Progenitor cell of endocrine pancreas (in vitro differentiated cells): ENCODE results near the gene UQCRHL. TPM values are rescaled to one million over a fixed set of nuclear protein-coding genes. Genes with fewer than 3 reads are reported as not detected.
A peak's percentile ranks its signal among the peaks of the same experiment; 100 is the strongest.
"Not testable (repeated sequence)": the region's sequence is repeated elsewhere in the genome, so short reads cannot be mapped to it uniquely, and the experiment has no call there.

Source experiments
- DNase-seq: peaks from one replicate; pipeline ENCODE4 v3.0.0; 2021; ENCODE audit warnings: low spot score; ENCODE audit not compliant: unreplicated experiment
- H3K27ac Mint-ChIP-seq: 2 replicates; pipeline ENCODE4 v1.8.0; 2021; ENCODE audit warnings: mild to moderate bottlenecking, moderate library complexity, mixed read lengths
- H3K27me3 Mint-ChIP-seq: 2 replicates; pipeline ENCODE4 v1.8.0; 2021; ENCODE audit warnings: mixed read lengths
- H3K36me3 Mint-ChIP-seq: 2 replicates; pipeline ENCODE4 v1.8.0; 2022; ENCODE audit warnings: mixed read lengths; ENCODE audit not compliant: insufficient read depth
- H3K4me1 Mint-ChIP-seq: 2 replicates; pipeline ENCODE4 v1.8.0; 2021; ENCODE audit warnings: low read depth, mixed read lengths
- H3K4me3 Mint-ChIP-seq: 2 replicates; pipeline ENCODE4 v1.8.0; 2021; ENCODE audit warnings: low read depth, mild to moderate bottlenecking, moderate library complexity, mixed read lengths
- H3K9me3 Mint-ChIP-seq: 2 replicates; pipeline ENCODE4 v1.8.0; 2021; ENCODE audit warnings: low read depth, mixed read lengths
- long read RNA-seq: library from polyadenylated mRNA; unstranded; transcript quantifications from one replicate; pipeline ENCODE4 v2.0.0, GENCODE V29; 2020
- total RNA-seq: library from RNA; stranded (reverse); gene quantifications from 2 replicates; pipeline ENCODE4 v1.2.1, GENCODE V29; 2021
- TF ChIP-seq, protein P1 (sequence below): fragments of 200-600 bp; sonication (generic); IDR thresholded peaks from one replicate; pipeline ENCODE4 v1.5.0; 2021; ENCODE audit warnings: antibody characterized with exemption, mild to moderate bottlenecking; ENCODE audit not compliant: unreplicated experiment

Gene UQCRHL
- total RNA-seq = 2.4 and 3.5 TPM in 2 replicates
- long read RNA-seq = 0 reads

DNA sequence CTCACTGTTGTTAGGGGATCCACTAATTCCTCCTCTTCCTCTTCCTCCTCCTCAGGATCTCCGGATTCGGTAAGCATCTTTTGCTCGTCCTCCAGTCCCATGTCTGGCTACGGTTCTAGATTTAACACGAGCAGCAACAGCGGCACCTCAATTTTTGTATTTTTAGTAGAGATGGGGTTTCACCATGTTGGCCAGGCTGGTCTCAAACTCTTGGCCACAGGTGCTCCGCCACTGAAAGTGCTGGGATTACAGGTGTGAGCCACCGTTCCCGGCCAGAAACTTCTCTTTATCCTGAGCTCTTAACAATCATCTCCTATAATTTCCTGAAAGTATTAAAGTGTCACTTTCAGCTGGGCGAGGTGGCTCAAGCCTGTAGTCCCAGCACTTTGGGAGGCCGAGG lies at the start of gene UQCRHL:
TSS of gene UQCRHL (minus strand) at position 101 of the 400 bp plus-strand sequence. CDS start at position 101, 0 bp downstream.
- Mint-ChIP-seq H3K27ac (peak within 1 kb of the TSS; percentile 81), H3K4me1 (peaks cover 13% of the 10 kb centered on the region)
- H3K36me3 Mint-ChIP-seq, DNase-seq, H3K9me3 Mint-ChIP-seq, H3K4me3 Mint-ChIP-seq, H3K27me3 Mint-ChIP-seq: not testable (repeated sequence)

- TF ChIP-seq, protein P1, sequence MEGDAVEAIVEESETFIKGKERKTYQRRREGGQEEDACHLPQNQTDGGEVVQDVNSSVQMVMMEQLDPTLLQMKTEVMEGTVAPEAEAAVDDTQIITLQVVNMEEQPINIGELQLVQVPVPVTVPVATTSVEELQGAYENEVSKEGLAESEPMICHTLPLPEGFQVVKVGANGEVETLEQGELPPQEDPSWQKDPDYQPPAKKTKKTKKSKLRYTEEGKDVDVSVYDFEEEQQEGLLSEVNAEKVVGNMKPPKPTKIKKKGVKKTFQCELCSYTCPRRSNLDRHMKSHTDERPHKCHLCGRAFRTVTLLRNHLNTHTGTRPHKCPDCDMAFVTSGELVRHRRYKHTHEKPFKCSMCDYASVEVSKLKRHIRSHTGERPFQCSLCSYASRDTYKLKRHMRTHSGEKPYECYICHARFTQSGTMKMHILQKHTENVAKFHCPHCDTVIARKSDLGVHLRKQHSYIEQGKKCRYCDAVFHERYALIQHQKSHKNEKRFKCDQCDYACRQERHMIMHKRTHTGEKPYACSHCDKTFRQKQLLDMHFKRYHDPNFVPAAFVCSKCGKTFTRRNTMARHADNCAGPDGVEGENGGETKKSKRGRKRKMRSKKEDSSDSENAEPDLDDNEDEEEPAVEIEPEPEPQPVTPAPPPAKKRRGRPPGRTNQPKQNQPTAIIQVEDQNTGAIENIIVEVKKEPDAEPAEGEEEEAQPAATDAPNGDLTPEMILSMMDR = no peak
- Mint-ChIP-seq H3K9me3 (no peaks in the 10 kb centered on the region), H3K36me3 (no peaks in the 10 kb centered on the region), H3K4me1 (no peaks in the 10 kb centered on the region), H3K27ac (no peak overlapping the region), H3K27me3 (no peaks in the 10 kb centered on the region), H3K4me3 (no peak overlapping the region)
- no peak for DNase-seq
Observed at GRCh38 chr1:15856888-15857287, 49.4 kb upstream of the UQCRHL start.

- H3K27ac Mint-ChIP-seq = no peak overlapping the region
- DNase-seq = no peak
- peaks cover 16% of the 10 kb centered on the region for H3K4me1 Mint-ChIP-seq
- H3K36me3 Mint-ChIP-seq = no peaks in the 10 kb centered on the region
- no peak overlapping the region for H3K4me3 Mint-ChIP-seq
- no peaks in the 10 kb centered on the region for H3K27me3 Mint-ChIP-seq
- TF ChIP-seq, protein P1 = no peak
- H3K9me3 Mint-ChIP-seq = no peaks in the 10 kb centered on the region
Observed at GRCh38 chr1:15852828-15853302, 45.4 kb upstream of the UQCRHL start.

DNA sequence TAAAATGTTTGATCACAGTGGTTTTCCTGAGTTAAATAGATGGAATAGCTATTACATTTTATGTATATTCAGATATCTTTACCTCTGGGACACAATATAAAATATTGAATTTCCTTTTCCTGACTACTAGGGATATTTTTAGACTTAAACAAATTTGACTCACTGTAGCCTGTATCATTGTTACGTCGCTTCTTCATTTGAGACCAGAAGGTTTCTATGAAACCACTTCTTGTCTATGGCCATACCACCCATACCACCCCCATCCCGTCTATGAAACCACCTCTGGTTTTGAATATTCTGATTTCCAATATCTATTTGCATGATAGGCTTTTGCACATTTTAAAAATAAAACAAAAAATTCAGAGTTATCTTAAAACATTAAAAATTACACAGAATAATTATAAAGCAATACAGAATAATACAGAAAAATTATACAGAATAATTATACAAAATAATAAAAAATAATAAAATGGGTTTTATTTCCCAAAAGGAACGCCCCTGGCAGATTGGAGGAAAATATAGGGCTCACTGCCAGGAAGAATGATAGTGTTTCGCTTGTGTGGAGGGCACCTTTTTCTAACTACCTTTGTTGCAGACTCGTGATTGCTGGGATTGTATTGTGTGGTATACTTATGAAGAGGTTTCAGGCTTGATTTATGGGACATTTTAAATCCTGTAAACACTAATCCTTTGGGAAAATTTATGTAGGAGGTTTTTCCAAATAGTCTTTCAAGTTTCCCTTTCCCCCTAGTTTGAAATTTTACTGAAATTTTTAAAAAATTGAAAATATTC lies 44.8 kb upstream of the UQCRHL start:
- H3K9me3 Mint-ChIP-seq = no peaks in the 10 kb centered on the region
- H3K4me3 Mint-ChIP-seq = no peak overlapping the region
- TF ChIP-seq, protein P1 = no peak
- no peaks in the 10 kb centered on the region for H3K27me3 Mint-ChIP-seq
- H3K36me3 Mint-ChIP-seq = no peaks in the 10 kb centered on the region
- peaks cover 16% of the 10 kb centered on the region for H3K4me1 Mint-ChIP-seq
- H3K27ac Mint-ChIP-seq = no peak overlapping the region
- DNase-seq = no peak

DNA sequence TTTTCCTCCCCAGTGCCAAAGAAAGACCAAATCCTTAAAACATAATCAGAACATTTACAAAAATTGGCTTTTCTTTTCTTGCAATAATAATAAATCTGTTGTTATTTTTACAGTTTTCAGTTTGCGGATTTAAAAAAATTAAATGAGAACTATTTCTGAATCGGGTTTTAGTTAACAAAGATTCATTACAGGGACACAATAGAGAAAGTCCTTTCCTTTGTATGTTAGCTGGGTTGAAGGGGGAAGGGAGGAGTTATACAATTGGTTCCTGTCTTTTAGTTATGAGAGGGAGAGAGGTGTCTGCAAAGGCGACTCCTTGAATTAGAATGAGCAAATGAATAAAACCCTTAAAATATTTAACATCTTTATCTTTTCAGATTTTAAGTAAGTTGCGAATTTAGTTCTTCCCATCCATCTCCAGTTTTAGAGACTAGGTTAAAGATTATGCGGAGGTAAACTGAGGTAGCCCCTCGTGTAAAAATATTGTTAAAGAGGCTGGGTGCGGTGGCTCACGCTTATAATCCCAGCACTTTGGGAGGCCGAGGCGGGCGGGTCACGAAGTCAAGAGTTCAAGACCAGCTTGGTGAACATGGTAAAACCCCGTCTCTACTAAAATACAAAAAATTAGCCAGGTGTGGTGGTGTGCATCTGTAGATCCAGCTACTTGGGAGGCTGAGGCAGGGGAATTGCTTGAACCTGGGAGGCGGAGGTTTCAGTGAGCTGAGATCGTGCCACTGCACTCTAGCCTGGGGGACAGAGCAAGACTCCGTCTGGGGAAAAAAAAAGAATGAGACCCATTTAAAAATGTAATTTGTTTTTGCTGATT lies 44.0 kb upstream of the UQCRHL start:
- no peak for DNase-seq
- Mint-ChIP-seq H3K9me3 (no peaks in the 10 kb centered on the region), H3K36me3 (no peaks in the 10 kb centered on the region), H3K4me3 (no peak overlapping the region), H3K27me3 (no peaks in the 10 kb centered on the region), H3K27ac (peak overlapping the region; percentile 90), H3K4me1 (peaks cover 16% of the 10 kb centered on the region)
- TF ChIP-seq, protein P1 = no peak
